OCI-LY3 (cell line): ENCODE measurements around the gene CHRNA7.

ENCODE experiments used
- H2AFZ ChIP-seq: fragments of 200-600, 300-600 bp; shearing (Covaris generic); 2 replicates; pipeline ENCODE4 v1.6.0; 2014; ENCODE audit warnings: antibody characterized with exemption, low read depth, low read length
- H3K27ac ChIP-seq: fragments of 200-600, 300-600 bp; sonication (generic); 2 replicates; pipeline ENCODE4 v1.5.1; 2014; ENCODE audit warnings: mild to moderate bottlenecking, low read length, moderate library complexity, mixed read lengths
- H3K27me3 ChIP-seq: fragments of 200-600, 300-600 bp; sonication (generic); 2 replicates; pipeline ENCODE4 v1.6.1; 2014; ENCODE audit warnings: low read depth, low read length, mixed read lengths
- H3K36me3 ChIP-seq: fragments of 200-600, 300-600 bp; sonication (generic); replicated peaks from 2 replicates; pipeline ENCODE3; 2014; ENCODE audit warnings: low read depth, low read length, mixed read lengths
- H3K4me1 ChIP-seq: fragments of 300-600, 200-600 bp; sonication (generic); 2 replicates; pipeline ENCODE4 v1.6.1; 2014; ENCODE audit warnings: low read length, mixed read lengths
- H3K4me2 ChIP-seq: fragments of 200-600, 300-600 bp; sonication (generic); 2 replicates; pipeline ENCODE4 v1.6.1; 2014; ENCODE audit warnings: low read length, mixed read lengths
- H3K4me3 ChIP-seq: fragments of 300-600, 200-600 bp; sonication (generic); 2 replicates; pipeline ENCODE4 v1.5.1; 2014; ENCODE audit warnings: antibody characterized with exemption, mild to moderate bottlenecking, low read length, moderate library complexity
- H3K79me2 ChIP-seq: fragments of 300-600, 200-600 bp; shearing (Covaris generic); 2 replicates; pipeline ENCODE4 v1.6.1; 2014; ENCODE audit warnings: mild to moderate bottlenecking, low read length, mixed read lengths
- H3K9ac ChIP-seq: fragments of 300-600, 200-600 bp; shearing (Covaris generic); 2 replicates; pipeline ENCODE4 v1.6.0; 2014; ENCODE audit warnings: mild to moderate bottlenecking, low read length, moderate library complexity
- H3K9me3 ChIP-seq: fragments of 200-600, 300-600 bp; shearing (Covaris generic); 2 replicates; pipeline ENCODE4 v1.6.1; 2014; ENCODE audit warnings: low read length, mixed read lengths; ENCODE audit not compliant: insufficient read depth
- H4K20me1 ChIP-seq: fragments of 200-600, 300-600 bp; sonication (generic); 2 replicates; pipeline ENCODE4 v1.6.1; 2016; ENCODE audit warnings: low read length, mixed read lengths; ENCODE audit not compliant: insufficient read depth
- CTCF ChIP-seq: fragments of 200-600, 300-600 bp; sonication (generic); IDR thresholded peaks from 2 replicates; pipeline ENCODE4 v1.5.1; 2014; ENCODE audit warnings: antibody characterized with exemption, low read length, low read depth
- EZH2phosphoT487 ChIP-seq: fragments of 200-600 bp; shearing (Covaris generic); IDR thresholded peaks from 2 replicates; pipeline ENCODE4 v1.6.1; 2018; ENCODE audit warnings: antibody characterized with exemption, mixed run types, low read depth

Gene CHRNA7

GRCh38 chr15:32020156-32020555 lies 10.2 kb upstream of the CHRNA7 start:
- H3K9ac ChIP-seq, result no peak overlapping the region
- no peaks in the 10 kb centered on the region for H3K27me3 ChIP-seq
- H3K79me2 ChIP-seq, result no peaks in the 10 kb centered on the region
- H4K20me1 ChIP-seq, result no peaks in the 10 kb centered on the region
- H3K4me3 ChIP-seq, result no peak overlapping the region
- H3K9me3 ChIP-seq, result no peaks in the 10 kb centered on the region
- no peak overlapping the region for H3K4me2 ChIP-seq
- no peak overlapping the region for H2AFZ ChIP-seq
- no peak for TF ChIP-seq EZH2phosphoT487
- TF ChIP-seq CTCF, result no peak
- peaks cover 10% of the 10 kb centered on the region for H3K4me1 ChIP-seq
- H3K27ac ChIP-seq, result no peak overlapping the region
- no peaks in the 10 kb centered on the region for H3K36me3 ChIP-seq

GRCh38 chr15:32028921-32029320 lies 1.4 kb upstream of the CHRNA7 start:
- Histone ChIP-seq H3K79me2 (no peaks in the 10 kb centered on the region), H3K4me3 (no peak overlapping the region), H3K9me3 (no peaks in the 10 kb centered on the region), H3K4me2 (no peak overlapping the region), H3K27ac (no peak overlapping the region), H3K9ac (no peak overlapping the region), H3K36me3 (no peaks in the 10 kb centered on the region), H3K27me3 (peaks cover 28% of the 10 kb centered on the region), H2AFZ (no peak overlapping the region), H3K4me1 (no peaks in the 10 kb centered on the region), H4K20me1 (no peaks in the 10 kb centered on the region)
- TF ChIP-seq EZH2phosphoT487 (no peak), CTCF (no peak)

DNA sequence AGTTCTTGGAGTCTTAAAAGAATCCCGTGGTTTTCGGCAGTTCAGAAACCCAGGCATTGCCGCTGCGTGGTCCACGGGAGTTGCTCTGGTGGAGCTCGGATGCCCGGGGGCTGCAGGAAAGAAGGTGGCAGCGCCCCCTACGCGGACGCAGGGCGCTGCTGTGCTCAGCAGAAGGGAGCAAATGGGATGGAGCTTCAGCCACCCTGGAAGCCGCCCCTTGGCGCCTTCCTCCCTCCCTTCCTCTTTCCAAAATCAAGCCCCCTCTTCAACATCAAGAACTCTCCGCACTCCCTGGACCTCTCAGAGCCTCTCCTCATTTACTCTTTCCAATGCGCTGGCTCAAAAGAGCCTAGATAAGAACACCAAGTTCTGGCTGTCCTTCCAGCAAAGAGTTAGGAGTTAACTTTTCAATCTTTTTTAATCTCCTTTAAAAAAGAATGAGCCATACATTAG lies 880 bp upstream of the CHRNA7 start:
- Histone ChIP-seq H3K4me2 (no peak overlapping the region), H3K79me2 (no peaks in the 10 kb centered on the region), H3K9me3 (no peaks in the 10 kb centered on the region), H3K36me3 (no peaks in the 10 kb centered on the region), H3K4me1 (no peaks in the 10 kb centered on the region), H3K27ac (no peak overlapping the region), H2AFZ (no peak overlapping the region), H3K9ac (no peak overlapping the region), H4K20me1 (no peaks in the 10 kb centered on the region), H3K4me3 (no peak overlapping the region), H3K27me3 (peaks cover 33% of the 10 kb centered on the region)
- TF ChIP-seq CTCF (no peak), EZH2phosphoT487 (no peak)

- Histone ChIP-seq H4K20me1 (no peaks in the 10 kb centered on the region), H2AFZ (no peak overlapping the region; the same call in 1 of the 2 replicates), H3K27me3 (peaks cover 33% of the 10 kb centered on the region), H3K27ac (no peak overlapping the region), H3K9me3 (no peaks in the 10 kb centered on the region), H3K4me3 (peak overlapping the region; percentile 81), H3K36me3 (no peaks in the 10 kb centered on the region), H3K4me2 (peak overlapping the region; percentile 70), H3K4me1 (no peaks in the 10 kb centered on the region), H3K79me2 (no peaks in the 10 kb centered on the region), H3K9ac (peak overlapping the region; percentile 40)
- TF ChIP-seq EZH2phosphoT487 (no peak), CTCF (no peak)
Measured at GRCh38 chr15:32030795-32031194, 480 bp downstream of the CHRNA7 start.
